ENCODE results near the gene PLA2G2F.

PLA2G2F gene, protein sequence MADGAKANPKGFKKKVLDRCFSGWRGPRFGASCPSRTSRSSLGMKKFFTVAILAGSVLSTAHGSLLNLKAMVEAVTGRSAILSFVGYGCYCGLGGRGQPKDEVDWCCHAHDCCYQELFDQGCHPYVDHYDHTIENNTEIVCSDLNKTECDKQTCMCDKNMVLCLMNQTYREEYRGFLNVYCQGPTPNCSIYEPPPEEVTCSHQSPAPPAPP

DNA sequence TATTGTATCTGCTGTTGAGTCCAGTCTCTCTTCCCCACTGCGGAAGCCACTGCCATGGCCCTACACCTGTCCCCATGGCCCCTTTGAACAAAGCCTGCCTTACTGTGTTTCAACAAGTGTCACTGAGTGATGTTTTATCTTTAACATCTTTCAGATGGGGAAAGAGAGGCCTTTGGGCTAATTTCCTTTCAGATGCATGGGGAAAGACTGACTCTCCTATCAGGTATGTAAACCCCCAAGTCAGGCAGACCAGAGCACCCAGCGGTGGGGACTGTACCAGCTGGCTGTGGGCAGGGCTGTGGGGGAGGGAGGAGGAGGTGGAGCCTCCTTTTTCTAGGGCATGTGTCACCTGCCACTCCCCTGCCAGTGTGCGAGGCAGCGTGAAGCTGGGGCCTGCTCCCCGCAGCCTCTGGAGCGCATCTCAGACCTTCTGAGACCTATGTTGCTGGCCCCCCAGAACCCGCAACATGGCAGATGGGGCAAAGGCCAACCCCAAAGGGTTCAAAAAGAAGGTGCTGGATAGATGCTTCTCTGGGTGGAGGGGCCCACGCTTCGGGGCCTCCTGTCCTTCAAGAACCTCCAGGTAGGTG is at the start of gene PLA2G2F:
PLA2G2F (plus strand) TSS at position 363 of the 590 bp plus-strand sequence; CDS start at position 468, 105 bp downstream.
- TF ChIP-seq, protein P1, sequence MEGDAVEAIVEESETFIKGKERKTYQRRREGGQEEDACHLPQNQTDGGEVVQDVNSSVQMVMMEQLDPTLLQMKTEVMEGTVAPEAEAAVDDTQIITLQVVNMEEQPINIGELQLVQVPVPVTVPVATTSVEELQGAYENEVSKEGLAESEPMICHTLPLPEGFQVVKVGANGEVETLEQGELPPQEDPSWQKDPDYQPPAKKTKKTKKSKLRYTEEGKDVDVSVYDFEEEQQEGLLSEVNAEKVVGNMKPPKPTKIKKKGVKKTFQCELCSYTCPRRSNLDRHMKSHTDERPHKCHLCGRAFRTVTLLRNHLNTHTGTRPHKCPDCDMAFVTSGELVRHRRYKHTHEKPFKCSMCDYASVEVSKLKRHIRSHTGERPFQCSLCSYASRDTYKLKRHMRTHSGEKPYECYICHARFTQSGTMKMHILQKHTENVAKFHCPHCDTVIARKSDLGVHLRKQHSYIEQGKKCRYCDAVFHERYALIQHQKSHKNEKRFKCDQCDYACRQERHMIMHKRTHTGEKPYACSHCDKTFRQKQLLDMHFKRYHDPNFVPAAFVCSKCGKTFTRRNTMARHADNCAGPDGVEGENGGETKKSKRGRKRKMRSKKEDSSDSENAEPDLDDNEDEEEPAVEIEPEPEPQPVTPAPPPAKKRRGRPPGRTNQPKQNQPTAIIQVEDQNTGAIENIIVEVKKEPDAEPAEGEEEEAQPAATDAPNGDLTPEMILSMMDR (IDR thresholded peaks at IDR 0.05): no peak
- Histone ChIP-seq H3K9me3 (no peaks in the 10 kb centered on the region), H3K27ac (no peak within 1 kb of the TSS), H3K4me1 (ENCODE audit: control insufficient read depth in 1 of 2, insufficient read depth in 1 of 2, low read depth in 1 of 2, low read length in 1 of 2) (no peaks in the 10 kb centered on the region), H3K4me3 (ENCODE audit: low read depth in 1 of 2, low read length in 1 of 2) (no peak within 1 kb of the TSS), H3K36me3 (no peaks in the 10 kb centered on the region), H3K27me3 (no peaks in the 10 kb centered on the region)

DNA sequence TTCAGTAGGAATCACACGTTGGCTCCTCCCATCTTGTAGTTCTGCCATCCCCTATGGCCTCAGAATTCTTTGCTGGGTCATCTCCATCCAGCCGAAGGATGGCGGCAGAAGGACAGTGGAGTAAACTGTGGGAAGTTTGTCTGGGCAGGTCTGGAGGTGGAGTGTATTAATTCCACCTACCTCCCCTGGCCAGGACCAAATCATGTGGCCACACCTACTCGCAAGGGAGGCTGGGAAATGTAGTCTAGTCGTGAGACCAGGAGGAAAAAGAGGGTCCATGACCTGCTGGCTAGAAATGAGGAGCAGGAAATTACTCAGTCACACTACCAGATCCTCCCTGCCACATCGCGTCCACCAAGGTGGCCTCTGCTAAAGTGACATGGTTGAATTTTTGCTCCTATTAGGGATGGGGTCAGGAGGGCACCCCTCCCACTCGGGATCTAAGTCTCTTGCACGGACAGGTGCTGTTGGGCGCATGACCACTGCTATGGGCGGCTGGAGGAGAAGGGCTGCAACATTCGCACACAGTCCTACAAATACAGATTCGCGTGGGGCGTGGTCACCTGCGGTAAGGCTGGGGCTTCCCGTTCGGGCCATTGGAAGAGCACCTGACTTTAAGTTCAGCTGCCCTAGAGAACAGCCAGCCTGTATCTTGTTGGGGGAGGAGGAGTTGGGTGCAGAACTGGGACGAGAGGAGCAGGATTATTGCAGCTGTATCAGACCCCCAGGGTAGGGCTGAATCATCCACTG is 49.6 kb upstream of the PLA2G2F start:
- Histone ChIP-seq H3K27ac (no peak overlapping the region), H3K27me3 (peaks cover 9% of the 10 kb centered on the region), H3K4me1 (ENCODE audit: control insufficient read depth in 1 of 2, insufficient read depth in 1 of 2, low read depth in 1 of 2, low read length in 1 of 2) (no peaks in the 10 kb centered on the region), H3K36me3 (no peaks in the 10 kb centered on the region), H3K4me3 (ENCODE audit: low read depth in 1 of 2, low read length in 1 of 2) (no peak overlapping the region), H3K9me3 (no peaks in the 10 kb centered on the region)
- TF ChIP-seq, protein P1 (IDR thresholded peaks at IDR 0.05): no peak

DNA sequence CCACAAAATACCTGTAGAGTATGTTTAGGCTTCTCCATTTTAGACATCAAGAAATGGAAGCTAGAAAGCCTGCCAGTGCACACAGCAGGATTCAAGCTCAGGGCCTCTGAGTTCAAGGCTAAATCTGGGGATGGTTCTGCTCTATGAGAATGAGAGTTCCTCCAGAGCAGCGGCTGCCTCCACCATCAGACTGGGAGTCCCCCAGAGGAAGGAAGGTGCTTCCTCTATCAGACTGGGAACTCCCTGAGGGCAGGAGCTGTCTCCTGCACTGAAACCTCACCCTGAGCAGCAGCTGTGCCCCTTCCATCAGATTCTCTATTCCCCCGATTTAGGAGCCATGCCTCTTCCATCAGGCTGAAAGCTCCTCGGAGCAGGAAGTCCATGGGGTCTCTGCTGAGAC is 49.0 kb upstream of the PLA2G2F start:
- Histone ChIP-seq H3K9me3 (no peaks in the 10 kb centered on the region), H3K4me1 (ENCODE audit: control insufficient read depth in 1 of 2, insufficient read depth in 1 of 2, low read depth in 1 of 2, low read length in 1 of 2) (no peaks in the 10 kb centered on the region), H3K36me3 (no peaks in the 10 kb centered on the region), H3K27me3 (peaks cover 10% of the 10 kb centered on the region), H3K27ac (no peak overlapping the region), H3K4me3 (ENCODE audit: low read depth in 1 of 2, low read length in 1 of 2) (no peak overlapping the region)
- TF ChIP-seq, protein P1 (IDR thresholded peaks at IDR 0.05): no peak

GRCh38 chr1:20090641-20091040 is 48.5 kb upstream of the PLA2G2F start:
- peaks cover 10% of the 10 kb centered on the region for H3K27me3 ChIP-seq
- no peaks in the 10 kb centered on the region for H3K36me3 ChIP-seq
- TF ChIP-seq, protein P1 (IDR thresholded peaks at IDR 0.05): no peak
- no peak overlapping the region for H3K4me3 ChIP-seq (ENCODE audit: low read depth in 1 of 2, low read length in 1 of 2)
- no peaks in the 10 kb centered on the region for H3K4me1 ChIP-seq (ENCODE audit: control insufficient read depth in 1 of 2, insufficient read depth in 1 of 2, low read depth in 1 of 2, low read length in 1 of 2)
- no peak overlapping the region for H3K27ac ChIP-seq
- no peaks in the 10 kb centered on the region for H3K9me3 ChIP-seq

GRCh38 chr1:20093303-20093702 is 45.8 kb upstream of the PLA2G2F start:
- no peaks in the 10 kb centered on the region for H3K36me3 ChIP-seq
- H3K4me1 ChIP-seq (ENCODE audit: control insufficient read depth in 1 of 2, insufficient read depth in 1 of 2, low read depth in 1 of 2, low read length in 1 of 2): no peaks in the 10 kb centered on the region
- peaks cover 10% of the 10 kb centered on the region for H3K27me3 ChIP-seq
- no peak overlapping the region for H3K4me3 ChIP-seq (ENCODE audit: low read depth in 1 of 2, low read length in 1 of 2)
- TF ChIP-seq, protein P1 (IDR thresholded peaks at IDR 0.05): no peak
- no peak overlapping the region for H3K27ac ChIP-seq
- no peaks in the 10 kb centered on the region for H3K9me3 ChIP-seq

Measured in neutrophil (primary cell).